ENCODE measurements around the gene SMIM28.

GRCh38 chr6:138393871-138394783, 16.4 kb downstream of the SMIM28 start:
- TF ChIP-seq SUZ12 (IDR thresholded peaks at IDR 0.05) (no peak), BHLHE40 (IDR thresholded peaks at IDR 0.05; ENCODE audit: borderline replicate concordance) (no peak), SP1 (IDR thresholded peaks at IDR 0.05) (no peak)
- TF ChIP-seq, protein P1, sequence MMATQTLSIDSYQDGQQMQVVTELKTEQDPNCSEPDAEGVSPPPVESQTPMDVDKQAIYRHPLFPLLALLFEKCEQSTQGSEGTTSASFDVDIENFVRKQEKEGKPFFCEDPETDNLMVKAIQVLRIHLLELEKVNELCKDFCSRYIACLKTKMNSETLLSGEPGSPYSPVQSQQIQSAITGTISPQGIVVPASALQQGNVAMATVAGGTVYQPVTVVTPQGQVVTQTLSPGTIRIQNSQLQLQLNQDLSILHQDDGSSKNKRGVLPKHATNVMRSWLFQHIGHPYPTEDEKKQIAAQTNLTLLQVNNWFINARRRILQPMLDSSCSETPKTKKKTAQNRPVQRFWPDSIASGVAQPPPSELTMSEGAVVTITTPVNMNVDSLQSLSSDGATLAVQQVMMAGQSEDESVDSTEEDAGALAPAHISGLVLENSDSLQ (IDR thresholded peaks at IDR 0.05), result no peak

Data from HEK293T (cell line).